ENCODE measurements around the gene IP6K3.

IP6K3 gene

DNA sequence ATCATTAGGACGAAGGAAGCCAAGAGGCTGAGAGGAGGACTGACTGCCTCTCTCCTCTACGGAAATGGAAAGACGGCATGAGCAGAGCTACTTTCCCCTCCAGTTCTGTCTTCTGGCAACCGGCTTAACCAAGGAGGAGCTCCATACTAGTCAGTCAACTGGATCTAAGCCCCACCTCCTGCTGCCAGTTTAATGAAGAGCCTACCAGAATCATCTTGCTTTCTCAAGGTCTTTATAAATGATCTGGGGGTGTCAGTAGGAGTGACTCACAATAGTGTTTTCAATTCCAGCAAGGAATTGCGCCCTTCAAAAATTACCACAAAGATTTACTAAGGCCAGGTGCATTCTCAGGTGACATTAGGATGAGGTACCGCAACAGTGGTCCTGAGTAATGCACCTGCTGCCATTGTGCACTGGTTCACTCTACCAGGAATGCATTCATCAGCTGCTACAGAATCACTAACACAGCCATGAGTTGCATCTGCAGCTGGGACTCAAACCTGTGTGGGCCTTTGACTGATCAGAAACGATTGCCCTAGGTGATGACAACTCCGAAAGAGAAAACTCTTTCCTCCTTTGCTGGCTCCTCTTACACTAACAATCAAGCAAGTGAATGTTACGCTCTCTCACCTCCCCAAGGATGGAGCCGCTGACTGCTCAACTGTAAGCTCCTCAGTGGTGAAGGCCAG is 38.0 kb downstream of the IP6K3 start:
- H3K4me3 ChIP-seq (replicated peaks; ENCODE audit: low read depth, low read length): no peak overlapping the region
- H3K36me3 ChIP-seq (ENCODE audit: control insufficient read depth, insufficient read depth, low read length): no peaks in the 10 kb centered on the region; the same call in 1 of the 2 replicates
- no peak for DNase-seq (ENCODE audit: extremely low read depth, insufficient read length)
- no peaks in the 10 kb centered on the region for H3K27me3 ChIP-seq (replicated peaks; ENCODE audit: control insufficient read depth, insufficient read depth, low read length)
- TF ChIP-seq, protein P1, sequence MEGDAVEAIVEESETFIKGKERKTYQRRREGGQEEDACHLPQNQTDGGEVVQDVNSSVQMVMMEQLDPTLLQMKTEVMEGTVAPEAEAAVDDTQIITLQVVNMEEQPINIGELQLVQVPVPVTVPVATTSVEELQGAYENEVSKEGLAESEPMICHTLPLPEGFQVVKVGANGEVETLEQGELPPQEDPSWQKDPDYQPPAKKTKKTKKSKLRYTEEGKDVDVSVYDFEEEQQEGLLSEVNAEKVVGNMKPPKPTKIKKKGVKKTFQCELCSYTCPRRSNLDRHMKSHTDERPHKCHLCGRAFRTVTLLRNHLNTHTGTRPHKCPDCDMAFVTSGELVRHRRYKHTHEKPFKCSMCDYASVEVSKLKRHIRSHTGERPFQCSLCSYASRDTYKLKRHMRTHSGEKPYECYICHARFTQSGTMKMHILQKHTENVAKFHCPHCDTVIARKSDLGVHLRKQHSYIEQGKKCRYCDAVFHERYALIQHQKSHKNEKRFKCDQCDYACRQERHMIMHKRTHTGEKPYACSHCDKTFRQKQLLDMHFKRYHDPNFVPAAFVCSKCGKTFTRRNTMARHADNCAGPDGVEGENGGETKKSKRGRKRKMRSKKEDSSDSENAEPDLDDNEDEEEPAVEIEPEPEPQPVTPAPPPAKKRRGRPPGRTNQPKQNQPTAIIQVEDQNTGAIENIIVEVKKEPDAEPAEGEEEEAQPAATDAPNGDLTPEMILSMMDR (IDR thresholded peaks at IDR 0.05; ENCODE audit: insufficient read depth, low read length, poor library complexity, severe bottlenecking): no peak

DNA sequence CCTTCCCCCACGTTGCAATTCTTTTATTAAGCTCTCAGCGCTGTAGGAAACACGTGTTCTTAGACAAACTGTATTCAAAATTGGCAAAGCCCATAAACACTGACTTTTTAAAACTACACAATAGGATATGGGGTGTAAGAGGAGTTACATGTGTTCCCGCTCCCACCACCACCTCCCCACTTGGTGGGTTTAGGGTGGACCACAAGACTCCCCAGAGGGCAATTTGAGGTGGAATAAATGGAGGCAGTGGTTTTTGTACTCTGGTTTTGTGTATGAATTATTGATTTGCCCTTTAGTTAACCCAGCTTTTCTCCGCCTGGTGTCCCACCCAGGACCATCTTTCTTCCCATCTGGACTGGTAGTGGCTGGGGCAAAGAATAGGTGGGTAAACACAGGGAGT is 38.9 kb downstream of the IP6K3 start:
- no peak for DNase-seq (ENCODE audit: extremely low read depth, insufficient read length)
- TF ChIP-seq, protein P1 (IDR thresholded peaks at IDR 0.05; ENCODE audit: insufficient read depth, low read length, poor library complexity, severe bottlenecking): no peak
- Histone ChIP-seq H3K27me3 (replicated peaks; ENCODE audit: control insufficient read depth, insufficient read depth, low read length) (no peaks in the 10 kb centered on the region), H3K36me3 (ENCODE audit: control insufficient read depth, insufficient read depth, low read length) (peaks cover 2% of the 10 kb centered on the region), H3K4me3 (replicated peaks; ENCODE audit: low read depth, low read length) (no peak overlapping the region)

DNA sequence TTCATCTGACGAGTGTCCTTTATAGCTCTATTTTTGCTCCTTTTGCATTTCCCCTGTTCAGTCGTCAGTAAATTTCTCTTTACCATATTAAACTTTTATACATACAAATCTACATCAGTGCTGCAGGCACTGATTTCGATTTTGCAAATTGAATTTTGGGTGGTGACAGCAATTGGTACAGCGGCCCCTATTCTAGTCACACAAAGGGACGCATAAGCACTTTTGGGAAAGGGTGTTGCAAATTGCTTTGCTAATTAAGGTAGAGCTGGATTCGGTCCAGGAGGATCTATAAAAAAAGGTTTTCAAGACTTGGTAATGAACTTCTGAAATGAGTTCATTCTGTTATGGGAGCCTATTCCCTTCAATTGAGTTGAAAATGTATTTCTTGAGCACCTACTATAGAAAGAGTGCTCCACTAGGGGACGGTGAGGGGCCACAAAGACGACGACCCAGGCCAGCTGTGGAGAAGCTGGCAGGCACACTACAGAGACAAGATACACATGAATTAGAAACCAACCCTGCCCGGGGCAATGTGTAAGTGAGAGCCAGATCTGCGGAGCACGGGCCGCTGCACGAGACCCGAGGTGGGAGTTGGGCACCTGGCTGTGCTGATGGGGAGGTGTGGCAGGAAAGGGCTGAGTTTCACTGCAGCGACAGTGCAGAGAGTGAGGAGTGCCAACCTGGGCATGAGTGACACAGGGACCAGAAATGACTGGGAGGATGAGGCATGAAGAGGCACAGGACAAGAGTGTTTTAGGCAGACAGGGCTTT is 40.6 kb downstream of the IP6K3 start:
- TF ChIP-seq, protein P1 (IDR thresholded peaks at IDR 0.05; ENCODE audit: insufficient read depth, low read length, poor library complexity, severe bottlenecking): no peak
- peaks cover 2% of the 10 kb centered on the region for H3K36me3 ChIP-seq (ENCODE audit: control insufficient read depth, insufficient read depth, low read length)
- no peaks in the 10 kb centered on the region for H3K27me3 ChIP-seq (replicated peaks; ENCODE audit: control insufficient read depth, insufficient read depth, low read length)
- H3K4me3 ChIP-seq (replicated peaks; ENCODE audit: low read depth, low read length): no peak overlapping the region
- DNase-seq (ENCODE audit: extremely low read depth, insufficient read length): no peak

DNA sequence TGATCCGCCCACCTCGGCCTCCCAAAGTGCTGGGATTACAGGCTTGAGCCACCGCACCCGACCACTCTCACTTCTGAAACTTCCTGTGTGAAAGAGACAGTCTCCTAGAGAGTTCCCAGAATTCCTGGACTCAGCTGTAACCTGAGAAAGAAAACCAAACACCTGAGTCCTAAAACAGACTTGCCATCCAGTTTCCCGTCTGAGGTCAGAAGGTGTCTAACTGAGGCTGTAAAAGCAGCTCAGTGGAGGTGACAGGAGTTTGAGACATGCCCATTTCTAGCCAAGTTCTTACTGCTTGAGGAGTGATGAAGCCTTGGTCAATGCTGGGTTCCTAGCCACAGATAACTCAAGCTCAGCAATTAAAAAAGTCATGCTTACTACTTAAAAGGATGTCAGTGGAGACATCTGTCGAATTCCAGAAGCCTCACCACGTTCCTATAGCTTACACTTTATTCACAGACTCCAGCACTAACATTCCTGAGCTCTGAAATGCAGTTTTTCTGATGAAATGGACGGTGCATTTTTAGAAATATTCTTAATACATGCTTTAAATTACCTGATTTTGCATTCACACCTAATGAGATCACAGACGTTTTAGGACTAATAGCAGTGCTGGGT is 41.3 kb downstream of the IP6K3 start:
- Histone ChIP-seq H3K36me3 (ENCODE audit: control insufficient read depth, insufficient read depth, low read length) (peaks cover 2% of the 10 kb centered on the region), H3K27me3 (replicated peaks; ENCODE audit: control insufficient read depth, insufficient read depth, low read length) (no peaks in the 10 kb centered on the region)
- TF ChIP-seq, protein P1 (IDR thresholded peaks at IDR 0.05; ENCODE audit: insufficient read depth, low read length, poor library complexity, severe bottlenecking): no peak

DNA sequence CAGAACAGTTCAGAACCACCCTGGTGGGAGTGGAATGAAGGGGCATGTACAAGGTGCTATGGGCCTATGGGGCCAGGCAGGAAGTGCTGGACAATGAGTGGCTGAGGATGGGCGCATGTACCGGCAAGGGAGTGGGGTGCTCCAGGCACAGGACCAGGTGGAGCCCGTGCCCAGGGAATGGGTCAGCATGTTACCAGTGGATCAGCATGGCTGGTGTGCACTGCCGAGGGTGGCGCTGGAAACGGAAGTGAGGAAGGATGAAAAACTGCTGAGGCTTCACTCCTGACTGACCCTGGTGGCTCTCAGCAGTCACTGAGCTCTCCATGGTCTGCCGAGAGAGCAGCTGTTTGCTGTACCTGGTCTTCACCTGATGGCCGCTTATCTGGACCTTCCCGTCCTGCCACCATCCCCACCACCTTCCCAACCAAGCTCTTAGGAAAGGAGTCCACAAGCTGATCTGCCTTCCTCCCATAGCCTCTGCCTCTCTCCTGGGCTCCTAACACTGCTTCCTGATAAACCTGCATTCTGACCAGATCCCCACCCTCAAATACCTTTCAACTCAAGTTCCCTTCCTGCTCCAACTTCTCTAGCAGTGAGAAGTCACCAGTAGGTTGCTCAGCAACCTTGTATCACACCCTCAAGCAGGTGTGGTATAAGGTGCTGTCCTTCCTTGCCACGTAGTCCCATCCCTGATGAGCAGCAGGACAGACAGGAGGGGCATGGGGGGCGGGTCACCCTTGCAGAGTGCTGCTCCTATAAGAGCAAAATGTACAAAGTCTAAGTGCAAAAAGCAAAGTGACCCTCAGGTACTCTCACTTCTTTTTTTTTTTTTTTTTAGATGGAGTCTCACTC is 42.3 kb downstream of the IP6K3 start:
- H3K27me3 ChIP-seq (replicated peaks; ENCODE audit: control insufficient read depth, insufficient read depth, low read length): no peaks in the 10 kb centered on the region
- no peak for DNase-seq (ENCODE audit: extremely low read depth, insufficient read length)
- H3K4me3 ChIP-seq (replicated peaks; ENCODE audit: low read depth, low read length): no peak overlapping the region
- TF ChIP-seq, protein P1 (IDR thresholded peaks at IDR 0.05; ENCODE audit: insufficient read depth, low read length, poor library complexity, severe bottlenecking): no peak
- H3K36me3 ChIP-seq (ENCODE audit: control insufficient read depth, insufficient read depth, low read length): peaks cover 2% of the 10 kb centered on the region

More for the DNA sequence above, 41.3 kb downstream of the IP6K3 start:
- H3K4me3 ChIP-seq (replicated peaks; ENCODE audit: low read depth, low read length): no peak overlapping the region
- no peak for DNase-seq (ENCODE audit: extremely low read depth, insufficient read length)

Measured in GM06990 (cell line).